Testis (tissue), 2 donors: ENCODE measurements around the gene RGS7.

Source experiments
- POLR2A ChIP-seq: fragments of 450-650 bp; IDR thresholded peaks from one replicate; pipeline ENCODE4 v1.6.1; 2017; ENCODE audit warnings: antibody characterized with exemption, mild to moderate bottlenecking, moderate library complexity
- TF ChIP-seq, protein P1 (sequence below), 3 experiments: fragments of 450-650 bp in 2 of 3; fragments of 200-600 bp in 1 of 3; sonication (generic) in 1 of 3; IDR thresholded peaks; one replicate each; pipeline ENCODE4 v1.5.1; 2016 to 2019; ENCODE audit warnings: antibody characterized with exemption in 3 of 3, mild to moderate bottlenecking in 2 of 3, moderate library complexity in 1 of 3

DNA sequence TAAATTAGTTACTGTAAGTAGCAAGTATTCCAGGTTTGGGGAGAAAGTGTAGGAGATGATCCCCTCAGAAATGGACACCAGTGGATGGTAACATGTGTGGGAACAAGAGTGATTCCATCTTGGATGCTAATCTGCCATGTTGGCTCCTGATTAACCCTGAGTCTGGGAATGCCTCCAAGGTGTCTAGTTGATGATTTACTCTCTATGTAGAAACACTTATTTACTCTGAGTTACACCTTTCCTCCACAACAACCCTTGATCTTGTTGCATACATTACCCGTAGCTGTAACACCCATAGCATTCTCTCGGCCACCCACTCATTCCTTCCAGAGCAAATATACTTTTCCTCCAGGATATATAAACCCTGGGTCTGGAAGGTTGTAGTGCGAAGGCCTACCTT is 429.2 kb downstream of the RGS7 start:
- no peak for TF ChIP-seq POLR2A
- TF ChIP-seq, protein P1, sequence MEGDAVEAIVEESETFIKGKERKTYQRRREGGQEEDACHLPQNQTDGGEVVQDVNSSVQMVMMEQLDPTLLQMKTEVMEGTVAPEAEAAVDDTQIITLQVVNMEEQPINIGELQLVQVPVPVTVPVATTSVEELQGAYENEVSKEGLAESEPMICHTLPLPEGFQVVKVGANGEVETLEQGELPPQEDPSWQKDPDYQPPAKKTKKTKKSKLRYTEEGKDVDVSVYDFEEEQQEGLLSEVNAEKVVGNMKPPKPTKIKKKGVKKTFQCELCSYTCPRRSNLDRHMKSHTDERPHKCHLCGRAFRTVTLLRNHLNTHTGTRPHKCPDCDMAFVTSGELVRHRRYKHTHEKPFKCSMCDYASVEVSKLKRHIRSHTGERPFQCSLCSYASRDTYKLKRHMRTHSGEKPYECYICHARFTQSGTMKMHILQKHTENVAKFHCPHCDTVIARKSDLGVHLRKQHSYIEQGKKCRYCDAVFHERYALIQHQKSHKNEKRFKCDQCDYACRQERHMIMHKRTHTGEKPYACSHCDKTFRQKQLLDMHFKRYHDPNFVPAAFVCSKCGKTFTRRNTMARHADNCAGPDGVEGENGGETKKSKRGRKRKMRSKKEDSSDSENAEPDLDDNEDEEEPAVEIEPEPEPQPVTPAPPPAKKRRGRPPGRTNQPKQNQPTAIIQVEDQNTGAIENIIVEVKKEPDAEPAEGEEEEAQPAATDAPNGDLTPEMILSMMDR (IDR thresholded peaks at IDR 0.05), result no peak
